ENCODE measurements around the gene OPA3.
A peak's percentile ranks its signal among the peaks of the same experiment; 100 is the strongest.

Gene OPA3

DNA sequence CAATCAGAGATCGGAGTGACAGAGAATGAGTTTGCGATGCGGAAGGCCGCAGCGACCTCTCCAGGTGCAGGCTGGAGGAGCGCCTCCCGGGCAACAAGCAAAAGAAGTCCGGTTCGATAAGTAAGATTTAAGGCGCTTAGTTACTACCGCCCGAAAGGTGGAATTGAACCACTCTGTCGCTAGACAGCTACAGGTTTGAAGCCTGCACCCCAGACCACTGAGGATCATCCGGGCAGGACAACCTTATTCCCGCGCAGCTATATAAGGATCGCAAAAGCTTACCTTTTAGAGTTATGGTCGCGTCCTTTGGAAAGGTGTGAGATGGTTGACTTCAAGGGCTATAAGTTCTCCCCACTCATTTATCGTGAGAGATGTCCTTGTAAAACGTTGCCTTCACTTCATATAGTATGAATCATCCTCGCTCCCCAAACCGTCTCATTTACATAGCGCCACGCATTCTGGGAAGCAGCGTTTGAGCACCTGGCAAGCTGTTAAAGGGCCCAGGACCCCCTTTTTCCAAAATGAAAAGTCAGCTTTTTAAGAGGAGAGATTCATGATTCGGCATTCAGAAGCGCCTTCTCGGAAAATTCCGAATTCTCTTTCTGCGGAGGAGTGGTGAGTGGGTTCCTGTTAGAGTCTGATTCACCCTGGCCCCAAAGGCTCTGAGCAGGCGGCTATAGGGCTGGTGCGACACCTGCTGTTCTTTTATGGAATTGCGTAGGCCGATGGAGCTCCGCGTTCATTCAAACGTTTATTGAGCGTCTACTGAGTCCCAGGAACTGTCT lies 106.0 kb downstream of the OPA3 start:
- DNase-seq (ENCODE audit: low read depth), result peak; percentile 87

DNA sequence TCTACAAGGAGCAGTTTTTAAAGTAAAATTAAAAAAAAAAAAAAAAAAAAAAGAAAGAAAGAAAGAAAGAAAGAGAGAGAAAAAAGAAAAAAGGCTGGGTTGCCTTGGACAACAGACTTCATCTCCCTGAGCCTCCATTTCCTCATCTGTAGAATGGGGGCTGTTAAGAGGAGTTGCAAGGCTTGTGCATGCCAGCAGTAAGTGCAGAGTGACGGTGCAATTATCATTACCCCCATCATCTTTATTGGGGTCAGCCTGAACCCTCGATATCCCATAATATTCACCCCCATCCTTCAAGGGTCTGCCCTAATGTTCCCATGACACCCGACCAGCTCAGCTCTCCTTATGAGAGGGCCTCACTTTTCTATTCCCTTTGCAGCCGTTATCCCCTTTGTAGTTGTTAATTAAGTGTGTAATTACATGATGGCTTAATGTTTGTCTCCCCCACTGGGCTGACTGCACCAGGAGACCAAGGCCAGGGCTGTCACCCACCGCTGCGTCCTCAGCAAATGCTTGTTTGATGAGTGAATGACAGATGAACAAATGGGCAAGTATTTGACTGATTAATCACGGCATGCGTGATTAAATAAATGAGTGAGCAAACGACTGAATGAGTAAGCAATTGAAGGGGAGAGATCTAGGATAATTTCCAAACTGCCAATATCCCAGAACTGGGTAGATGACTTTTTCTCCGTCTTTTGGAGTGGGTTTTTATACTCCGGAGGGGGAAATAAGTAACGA lies 106.7 kb downstream of the OPA3 start:
- no peak for DNase-seq (ENCODE audit: low read depth)
